EL (cell line): ENCODE data around the gene ADPRH.
"Not testable (repeated sequence)": the region's sequence is repeated elsewhere in the genome, so short reads cannot be mapped to it uniquely, and the experiment has no call there.

Experiments used
- DNase-seq: peaks from one replicate; pipeline ENCODE4 v3.0.0-alpha.2; 2016

ADPRH gene

DNA sequence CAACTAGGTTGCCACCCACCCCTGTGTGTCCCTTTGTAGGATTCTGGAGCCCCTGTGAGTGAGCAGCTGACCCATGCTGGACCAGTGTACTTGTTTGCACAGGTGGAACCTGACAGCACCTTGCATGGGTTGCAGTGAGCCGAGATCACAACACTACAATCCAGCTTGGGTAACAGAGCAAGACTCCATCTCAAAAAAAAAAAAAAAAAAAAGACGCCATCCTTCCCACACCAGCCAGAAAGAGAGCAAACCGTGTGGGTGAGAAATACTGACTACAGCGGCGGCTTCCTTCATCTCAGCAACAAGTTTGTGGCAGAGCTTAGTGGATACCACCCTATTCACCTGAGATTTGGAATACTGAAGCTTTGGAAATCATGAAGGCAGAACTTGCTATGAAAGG lies 19.1 kb upstream of the ADPRH start:
- DNase-seq, result no peak

DNA sequence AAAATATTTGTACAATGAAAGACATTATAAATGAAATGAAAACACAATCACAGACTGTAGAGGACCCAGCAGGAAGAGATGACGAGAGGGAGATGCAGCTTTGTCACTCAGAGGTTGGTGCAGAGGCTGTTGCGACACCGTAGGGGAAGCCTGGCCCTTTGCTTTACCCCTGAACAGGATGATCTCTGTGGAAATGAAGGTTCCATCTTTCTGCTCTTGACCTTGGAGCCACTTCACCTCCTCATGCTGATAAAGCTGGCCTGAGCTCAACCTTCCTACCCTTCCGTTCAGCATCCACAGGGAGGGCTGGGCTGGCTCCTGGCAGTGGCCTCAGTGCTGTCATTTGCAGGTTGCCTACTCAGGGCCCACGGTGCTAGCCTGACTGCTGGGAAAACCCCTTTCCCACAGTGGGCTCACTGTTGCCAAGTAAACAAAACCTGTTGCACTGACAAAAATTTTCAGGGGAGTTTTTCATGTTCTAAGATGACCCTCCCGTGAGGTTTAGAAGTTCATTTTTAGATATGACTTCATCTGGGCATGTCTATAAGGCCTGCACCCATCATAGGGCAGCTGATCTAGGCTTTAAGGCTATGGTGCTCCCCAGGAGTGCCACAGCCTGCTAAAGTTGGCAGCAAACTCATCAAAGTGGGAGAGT lies 16.9 kb upstream of the ADPRH start:
- DNase-seq, result no peak

DNA sequence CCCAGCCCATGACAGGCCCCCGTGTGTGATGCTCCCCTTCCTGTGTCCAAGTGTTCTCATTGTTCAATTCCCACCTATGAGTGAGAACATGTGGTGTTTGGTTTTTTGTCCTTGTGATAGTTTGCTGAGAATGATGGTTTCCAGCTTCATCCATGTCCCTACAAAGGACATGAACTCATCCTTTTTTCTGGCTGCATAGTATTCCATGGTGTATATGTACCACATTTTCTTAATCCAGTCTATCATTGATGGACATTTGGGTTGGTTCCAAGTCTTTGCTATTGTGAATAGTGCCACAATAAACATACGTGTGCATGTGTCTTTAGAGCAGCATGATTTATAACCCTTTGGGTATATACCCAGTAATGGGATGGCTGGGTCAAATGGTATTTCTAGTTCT lies 16.0 kb upstream of the ADPRH start:
- DNase-seq, result not testable (repeated sequence)

- no peak for DNase-seq
These were observed 10.1 kb upstream of the ADPRH start for GRCh38 chr3:119569156-119569555.

GRCh38 chr3:119570229-119570628 lies 9.1 kb upstream of the ADPRH start:
- no peak for DNase-seq

GRCh38 chr3:119571230-119571629 lies 8.1 kb upstream of the ADPRH start:
- no peak for DNase-seq

GRCh38 chr3:119571688-119572087 lies 7.6 kb upstream of the ADPRH start:
- DNase-seq, result no peak

DNA sequence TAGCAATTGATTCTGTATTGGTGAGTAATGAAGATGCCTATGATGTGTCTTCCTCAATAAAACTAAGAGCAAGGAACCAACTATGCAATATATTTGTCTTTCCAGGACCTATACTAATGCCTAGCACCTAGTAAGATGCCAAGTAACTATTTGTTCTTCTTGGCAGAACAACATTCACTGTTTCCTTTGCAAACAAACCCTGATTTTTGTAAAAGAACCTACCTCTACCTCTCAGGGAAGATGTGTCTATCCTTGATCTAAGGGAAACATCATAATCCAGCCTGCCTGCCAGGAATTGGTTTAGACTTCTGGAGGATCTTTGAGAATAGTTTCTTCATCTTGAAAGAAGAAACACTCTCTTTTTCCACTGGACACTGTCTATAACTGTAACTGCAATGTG lies 3.8 kb upstream of the ADPRH start:
- DNase-seq, result no peak

- DNase-seq, result no peak
These were observed 922 bp downstream of the ADPRH start for GRCh38 chr3:119580067-119580760.

- no peak for DNase-seq
These were observed 2.9 kb downstream of the ADPRH start for GRCh38 chr3:119582178-119582577.

DNA sequence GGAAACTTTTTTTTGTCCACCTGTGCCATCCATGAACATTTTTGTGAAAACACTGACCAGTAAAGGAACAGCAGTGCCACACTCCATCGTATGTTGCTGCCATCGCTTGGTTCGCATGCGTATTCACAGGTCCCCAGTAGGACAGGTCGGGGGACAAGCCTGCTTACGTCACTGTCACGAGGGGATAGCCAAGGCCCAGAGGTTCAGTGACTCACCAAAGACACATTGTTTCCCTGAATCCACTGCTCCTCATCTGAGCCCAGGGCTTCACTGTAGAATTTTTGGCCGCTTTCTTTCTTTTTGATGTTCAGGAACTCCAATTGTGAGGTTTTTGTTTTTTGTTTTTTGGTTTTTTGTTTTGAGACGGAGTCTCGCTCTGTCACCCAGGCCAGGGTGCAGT lies 5.9 kb downstream of the ADPRH start:
- DNase-seq, result no peak

GRCh38 chr3:119585856-119586570 lies 6.7 kb downstream of the ADPRH start:
- DNase-seq, result peak; percentile 50

DNA sequence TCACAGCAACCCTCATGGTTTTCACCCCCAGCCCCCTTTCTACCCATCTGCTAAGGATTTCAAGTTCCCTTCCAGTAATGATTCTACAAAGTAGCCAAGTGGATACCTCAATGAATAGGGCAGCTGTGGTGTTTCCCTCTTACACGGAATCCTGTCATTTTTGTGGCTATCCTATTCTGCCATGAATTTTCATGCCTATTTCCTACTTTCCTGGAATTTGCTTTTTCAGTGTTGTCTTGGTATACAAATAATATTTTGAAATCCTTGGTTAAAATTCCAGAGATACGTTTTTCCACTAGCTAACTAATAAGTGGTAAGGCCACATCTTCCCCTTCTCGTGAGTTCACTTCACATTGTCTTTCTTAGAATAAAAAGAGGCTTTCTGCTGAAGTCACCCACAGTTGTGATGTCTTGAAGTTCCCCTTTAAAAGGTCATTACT lies 7.5 kb downstream of the ADPRH start:
- DNase-seq, result no peak

DNA sequence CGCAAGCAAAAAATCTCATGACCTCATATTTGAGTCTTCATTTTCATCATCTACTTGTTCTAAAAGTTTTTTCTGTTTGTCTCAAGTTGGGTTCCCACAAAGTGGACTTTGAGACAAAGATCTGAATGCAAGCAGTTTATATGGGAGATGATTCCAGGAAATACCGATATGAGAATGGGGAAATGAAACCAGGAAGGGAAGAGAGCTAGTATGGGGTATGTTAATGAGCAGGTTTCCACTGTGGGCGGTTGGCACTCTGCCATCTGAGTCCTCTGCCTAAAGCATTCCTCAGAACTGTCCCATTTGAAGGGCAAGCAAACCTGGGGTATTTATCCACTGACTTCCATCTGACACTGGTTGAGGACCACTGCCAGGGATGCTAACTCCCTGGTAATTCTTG lies 8.8 kb downstream of the ADPRH start:
- peak; percentile 15 for DNase-seq

DNA sequence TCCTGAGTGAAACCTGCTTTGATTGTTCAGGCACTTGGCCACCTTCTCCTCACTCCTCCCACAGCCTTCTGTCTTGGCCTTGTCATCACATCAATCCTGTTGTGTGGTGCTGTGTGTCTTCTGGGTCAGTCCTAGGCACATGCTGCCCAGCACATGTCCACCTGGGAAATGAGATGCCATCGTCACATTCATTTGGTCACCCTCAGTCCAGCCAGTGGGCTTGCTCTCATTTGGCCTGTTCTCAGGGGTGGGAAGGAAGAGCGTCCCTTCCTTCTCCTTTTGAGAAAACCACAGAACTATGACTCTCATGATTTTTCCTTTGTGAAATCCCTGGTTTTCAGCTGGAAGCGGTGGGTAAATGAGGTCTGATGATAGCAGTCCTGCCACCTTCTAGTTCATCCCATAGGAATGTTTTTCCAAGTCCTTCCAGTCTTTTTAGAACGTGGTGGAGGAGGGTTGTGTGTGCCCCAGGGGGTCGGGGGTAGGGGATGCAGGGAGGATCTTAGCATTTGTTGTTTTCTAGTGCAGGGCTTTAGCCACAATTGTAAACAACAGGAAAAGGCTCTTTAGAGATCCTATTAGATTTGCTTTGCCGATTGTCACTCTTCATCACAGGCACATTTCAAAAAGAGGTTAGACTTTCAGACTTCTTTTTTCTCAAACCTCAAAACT lies 9.9 kb downstream of the ADPRH start:
- no peak for DNase-seq

- DNase-seq, result no peak
These were observed 11.4 kb downstream of the ADPRH start for GRCh38 chr3:119590706-119591105.

GRCh38 chr3:119592861-119593260 lies 13.6 kb downstream of the ADPRH start:
- DNase-seq, result no peak

GRCh38 chr3:119594066-119594465 lies 14.8 kb downstream of the ADPRH start:
- no peak for DNase-seq

DNA sequence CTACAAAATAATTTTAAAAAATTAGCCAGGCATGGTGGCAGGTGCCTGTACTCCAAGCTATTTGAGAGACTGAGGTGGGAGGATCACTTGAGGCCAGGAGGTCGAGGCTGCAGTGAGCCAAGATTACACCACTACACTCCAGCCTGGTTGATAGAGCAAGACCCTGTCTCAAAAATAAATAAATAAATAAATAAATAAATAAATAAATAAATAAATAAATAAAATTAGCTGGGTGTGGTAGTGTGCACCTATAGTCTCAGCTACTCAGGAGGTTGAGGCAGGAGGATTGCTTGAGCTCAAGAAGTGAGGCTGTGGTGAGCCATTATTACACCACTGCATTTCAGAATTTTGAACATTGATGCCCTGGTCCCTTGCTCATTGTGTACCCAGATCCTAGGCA lies 15.6 kb downstream of the ADPRH start:
- not testable (repeated sequence) for DNase-seq

DNA sequence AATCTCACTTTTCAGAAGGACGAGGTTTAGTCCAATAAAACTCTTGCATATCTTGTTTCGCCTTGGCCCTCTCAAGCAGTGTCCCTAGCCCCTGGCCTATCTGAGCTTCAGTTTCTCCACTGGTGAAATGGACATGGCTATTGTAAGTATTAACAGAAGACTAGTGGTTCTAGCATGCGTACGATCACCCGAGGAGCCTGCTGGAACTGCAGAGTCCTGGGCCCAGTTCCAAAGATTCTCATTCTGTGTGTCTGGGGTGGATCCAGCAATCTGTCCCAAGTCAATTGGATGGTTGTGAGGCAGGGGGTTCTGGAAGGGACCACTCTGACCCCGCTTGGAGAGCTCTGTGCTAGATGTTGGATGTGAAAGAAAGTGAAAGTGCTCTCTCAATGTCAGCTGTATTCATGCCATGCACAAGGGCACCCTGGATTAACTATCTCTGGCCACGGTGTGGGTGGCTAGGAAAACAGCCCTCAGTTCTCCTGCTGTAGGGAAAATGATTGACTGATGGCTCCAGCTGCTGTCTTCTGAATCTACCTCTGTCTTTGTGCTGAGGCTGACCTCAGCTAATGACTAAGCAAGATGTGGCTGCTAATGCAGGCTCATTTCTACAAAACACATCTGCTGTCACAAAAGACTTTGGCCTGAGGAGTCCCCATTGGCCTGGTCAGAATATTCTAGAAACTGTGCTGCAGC lies 16.5 kb downstream of the ADPRH start:
- DNase-seq, result no peak

GRCh38 chr3:119596398-119596797 lies 17.1 kb downstream of the ADPRH start:
- DNase-seq, result no peak

GRCh38 chr3:119597548-119598288 lies 18.4 kb downstream of the ADPRH start, which contains the start of gene PLA1A:
TSS of gene PLA1A (plus strand) at chr3:119597885. CDS start at chr3:119597914, 29 bp downstream.
- DNase-seq, result no peak
